H1 (cell line): ENCODE measurements around the gene RIPPLY1. TPM values are rescaled to one million over a fixed set of nuclear protein-coding genes. Genes with fewer than 3 reads are reported as not detected.

Experiments used
- CTCF ChIA-PET: fragments of 300-600 bp; sonication (Branson Sonifier 250); formaldehyde crosslinking; loops from one replicate; lab custom pipeline; 2021; ENCODE audit not compliant: partially characterized antibody; lab: Charles Lee
- POLR2A ChIA-PET: fragments of 300-600 bp; sonication (Branson Sonifier 250); formaldehyde crosslinking; loops from one replicate; lab custom pipeline; 2021; ENCODE audit warnings: inconsistent platforms; ENCODE audit not compliant: partially characterized antibody; lab: Charles Lee
- DNase-seq, 2 experiments: peaks; one replicate each; pipeline versions ENCODE4 v3.0.0 to v3.0.0-alpha.2; 2010 to 2022; ENCODE audit warnings: low spot score in 2 of 2, low read depth in 1 of 2, mixed read lengths in 1 of 2
- FAIRE-seq: peaks from 2 replicates; lab custom pipeline; 2011; peaks lifted over from hg19 to GRCh38; lab: Jason Lieb, UNC
- H2AFZ ChIP-seq: 2 replicates; pipeline ENCODE4 v1.8.1; 2012; ENCODE audit warnings: low read length, inconsistent platforms
- H2AK5ac ChIP-seq: 2 replicates; pipeline ENCODE4 v1.6.1; 2013; ENCODE audit warnings: low read depth, low read length
- H2BK120ac ChIP-seq: replicated peaks from 2 replicates; pipeline ENCODE3; 2013; ENCODE audit warnings: low read depth, low read length, inconsistent platforms
- H2BK12ac ChIP-seq: 2 replicates; pipeline ENCODE4 v1.6.1; 2013; ENCODE audit warnings: low read depth, low read length
- H2BK15ac ChIP-seq: 2 replicates; pipeline ENCODE4 v1.6.1; 2013; ENCODE audit warnings: low read length
- H2BK20ac ChIP-seq: 2 replicates; pipeline ENCODE4 v1.6.1; 2013; ENCODE audit warnings: low read length
- H2BK5ac ChIP-seq: 2 replicates; pipeline ENCODE4 v1.6.1; 2013; ENCODE audit warnings: low read depth, low read length
- H3K14ac ChIP-seq: 2 replicates; pipeline ENCODE4 v1.6.1; 2013; ENCODE audit warnings: inconsistent platforms; ENCODE audit not compliant: insufficient read length
- H3K18ac ChIP-seq: 2 replicates; pipeline ENCODE4 v1.6.1; 2013; ENCODE audit warnings: low read length; ENCODE audit errors: extremely low read depth
- H3K23ac ChIP-seq: 2 replicates; pipeline ENCODE4 v1.6.1; 2013; ENCODE audit warnings: inconsistent platforms; ENCODE audit not compliant: insufficient read length
- H3K23me2 ChIP-seq: 2 replicates; pipeline ENCODE4 v1.6.1; 2013; ENCODE audit warnings: low read depth, low read length
- H3K27ac ChIP-seq: 2 replicates; pipeline ENCODE4 v1.6.1; 2011; ENCODE audit warnings: low read depth, low read length, inconsistent platforms
- H3K27me3 ChIP-seq, 4 experiments: replicated peaks in 1 of 4; 1 replicate in 1 of 4; 2 replicates in 3 of 4; pipeline versions ENCODE4 v1.6.1 to v1.8.1; 2011 to 2013; ENCODE audit warnings: low read length in 3 of 4, mild to moderate bottlenecking in 3 of 4, inconsistent platforms in 2 of 4, mixed read lengths in 2 of 4, moderate library complexity in 1 of 4; ENCODE audit not compliant: control insufficient read depth in 3 of 4, insufficient read depth in 3 of 4; ENCODE audit errors: extremely low read depth in 1 of 4
- H3K36me3 ChIP-seq, 4 experiments: 2 replicates each; pipeline versions ENCODE4 v1.6.1 to v1.8.1; 2011 to 2013; ENCODE audit warnings: mild to moderate bottlenecking in 4 of 4, low read length in 3 of 4, moderate library complexity in 2 of 4, control low read depth in 1 of 4, inconsistent platforms in 1 of 4; ENCODE audit not compliant: insufficient read depth in 4 of 4, control insufficient read depth in 2 of 4
- H3K4ac ChIP-seq: replicated peaks from 2 replicates; pipeline ENCODE3; 2013; ENCODE audit warnings: low read length, low read depth, mixed read lengths, inconsistent platforms; ENCODE audit not compliant: insufficient read length
- H3K4me1 ChIP-seq, 4 experiments: replicated peaks in 1 of 4; 1 replicate in 1 of 4; 2 replicates in 3 of 4; pipeline versions ENCODE4 v1.6.1 to v1.8.1; 2011 to 2013; ENCODE audit warnings: low read length in 3 of 4, inconsistent platforms in 2 of 4, mixed read lengths in 1 of 4; ENCODE audit not compliant: insufficient read depth in 4 of 4, control insufficient read depth in 3 of 4
- H3K4me2 ChIP-seq, 2 experiments: 2 replicates each; pipeline versions ENCODE4 v1.6.1 to v1.8.1; 2011 to 2013; ENCODE audit warnings: low read depth in 2 of 2, low read length in 2 of 2, control low read depth in 1 of 2, inconsistent platforms in 1 of 2, mild to moderate bottlenecking in 1 of 2; ENCODE audit not compliant: insufficient read depth in 1 of 2
- H3K4me3 ChIP-seq, 4 experiments: fragments of 200-600, 300-600 bp in 1 of 4; sonication (generic), shearing (Covaris generic), sonication (Bioruptor Twin) in 1 of 4; 2 replicates each; pipeline versions ENCODE4 v1.5.1 to v1.8.1; 2011 to 2016; ENCODE audit warnings: low read length in 4 of 4, low read depth in 3 of 4, control low read depth in 2 of 4, inconsistent platforms in 2 of 4, mild to moderate bottlenecking in 2 of 4, mixed read lengths in 1 of 4, moderate library complexity in 1 of 4; ENCODE audit not compliant: insufficient read depth in 2 of 4; ENCODE audit errors: extremely low read depth in 1 of 4
- H3K56ac ChIP-seq: replicated peaks from 2 replicates; pipeline ENCODE3; 2013; ENCODE audit warnings: low read depth, mild to moderate bottlenecking, mixed read lengths, low read length, inconsistent platforms; ENCODE audit not compliant: insufficient read length
- H3K79me1 ChIP-seq: 2 replicates; pipeline ENCODE4 v1.6.1; 2013; ENCODE audit warnings: low read depth, low read length, control low read depth
- H3K79me2 ChIP-seq, 2 experiments: 2 replicates each; pipeline versions ENCODE4 v1.6.1 to v1.8.1; 2012 to 2013; ENCODE audit warnings: low read length in 2 of 2, mild to moderate bottlenecking in 2 of 2, inconsistent platforms in 1 of 2; ENCODE audit not compliant: insufficient read depth in 2 of 2, control insufficient read depth in 1 of 2
- H3K9ac ChIP-seq, 4 experiments: replicated peaks in 1 of 4; 1 replicate in 1 of 4; 2 replicates in 3 of 4; pipeline versions ENCODE4 v1.6.1 to v1.8.1; 2011 to 2013; ENCODE audit warnings: low read depth in 3 of 4, low read length in 3 of 4, control low read depth in 2 of 4, mild to moderate bottlenecking in 2 of 4, moderate library complexity in 2 of 4, inconsistent platforms in 1 of 4; ENCODE audit errors: extremely low read depth in 1 of 4
- H3K9me3 ChIP-seq, 2 experiments: 2 replicates each; pipeline versions ENCODE4 v1.6.1 to v1.8.1; 2012 to 2013; ENCODE audit warnings: mild to moderate bottlenecking in 2 of 2, moderate library complexity in 2 of 2, control low read depth in 1 of 2, inconsistent platforms in 1 of 2, low read depth in 1 of 2, low read length in 1 of 2, mixed read lengths in 1 of 2; ENCODE audit not compliant: insufficient read depth in 2 of 2
- H4K20me1 ChIP-seq, 2 experiments: replicated peaks in 1 of 2; 2 replicates each; pipeline versions ENCODE3 to v1.8.1; 2011 to 2013; ENCODE audit warnings: inconsistent platforms in 2 of 2, low read length in 2 of 2, mild to moderate bottlenecking in 1 of 2; ENCODE audit not compliant: insufficient read depth in 2 of 2, control insufficient read depth in 1 of 2
- H4K5ac ChIP-seq: 2 replicates; pipeline ENCODE4 v1.6.1; 2013; ENCODE audit warnings: low read length, low read depth, mixed read lengths, inconsistent platforms; ENCODE audit not compliant: insufficient read length
- H4K8ac ChIP-seq: 2 replicates; pipeline ENCODE4 v1.8.0; 2013; ENCODE audit warnings: mild to moderate bottlenecking, moderate library complexity, low read length, inconsistent platforms; ENCODE audit not compliant: insufficient read depth; ENCODE audit errors: extremely low read depth
- H4K91ac ChIP-seq: replicated peaks from 2 replicates; pipeline ENCODE3; 2013; ENCODE audit warnings: low read length, mixed read lengths, inconsistent platforms; ENCODE audit not compliant: insufficient read length
- CHD1 ChIP-seq: IDR thresholded peaks from 2 replicates; pipeline ENCODE4 v1.6.1; 2012; ENCODE audit warnings: low read depth, low read length, improper control_type of control experiment
- CTBP2 ChIP-seq: IDR thresholded peaks from 2 replicates; pipeline ENCODE4 v1.7.0; 2011; ENCODE audit warnings: borderline replicate concordance, mild to moderate bottlenecking, moderate library complexity, mixed read lengths, low read length; ENCODE audit not compliant: insufficient read depth, insufficient read length
- EGR1 ChIP-seq: IDR thresholded peaks from 2 replicates; pipeline ENCODE4 v1.6.1; 2011; ENCODE audit warnings: low read depth, low read length, borderline replicate concordance
- EP300 ChIP-seq, 2 experiments: IDR thresholded peaks; 1 replicate in 1 of 2; 2 replicates in 1 of 2; pipeline ENCODE4 v1.6.1; 2011 to 2012; ENCODE audit warnings: low read depth in 2 of 2, low read length in 2 of 2, mild to moderate bottlenecking in 2 of 2, borderline replicate concordance in 1 of 2, inconsistent platforms in 1 of 2, moderate library complexity in 1 of 2
- JUN ChIP-seq: IDR thresholded peaks from 2 replicates; pipeline ENCODE4 v1.6.1; 2011; ENCODE audit warnings: low read depth, mild to moderate bottlenecking, improper control_type of control experiment, low read length
- MAX ChIP-seq: IDR thresholded peaks from 2 replicates; pipeline ENCODE4 v1.6.1; 2012; ENCODE audit warnings: inconsistent platforms
- RAD21 ChIP-seq, 2 experiments: IDR thresholded peaks in 1 of 2; conservative IDR thresholded peaks in 1 of 2; 2 replicates each; pipeline ENCODE4 v1.6.1; 2011; ENCODE audit warnings: low read depth in 2 of 2, low read length in 2 of 2, improper control_type of control experiment in 1 of 2, inconsistent platforms in 1 of 2, mild to moderate bottlenecking in 1 of 2, moderate library complexity in 1 of 2
- RFX5 ChIP-seq: IDR thresholded peaks from 2 replicates; pipeline ENCODE4 v1.6.1; 2011; ENCODE audit warnings: low read depth, low read length, improper control_type of control experiment, borderline replicate concordance
- SAP30 ChIP-seq: fragments of 300-600 bp; sonication (generic); IDR thresholded peaks from 2 replicates; pipeline ENCODE4 v1.7.1; 2012; ENCODE audit warnings: low read length, moderate library complexity, mild to moderate bottlenecking, inconsistent platforms; ENCODE audit not compliant: insufficient read depth, insufficient replicate concordance
- SP4 ChIP-seq: IDR thresholded peaks from 2 replicates; pipeline ENCODE4 v1.6.1; 2012; ENCODE audit warnings: low read length, inconsistent platforms
- TAF7 ChIP-seq: optimal IDR thresholded peaks from 2 replicates; pipeline ENCODE3; 2011; ENCODE audit warnings: low read depth, mild to moderate bottlenecking, inconsistent platforms, low read length, moderate library complexity, borderline replicate concordance
- TBP ChIP-seq: IDR thresholded peaks from 2 replicates; pipeline ENCODE4 v1.6.1; 2011; ENCODE audit warnings: low read depth, low read length, improper control_type of control experiment
- WGBS, 2 experiments: shearing (Covaris generic) in 1 of 2; methylation state at CpG; one replicate each; pipeline versions ENCODE4 v1.1.6 to v1.1.7; 2013 to 2015; ENCODE audit warnings: low lambda C conversion rate in 2 of 2, mixed read lengths in 2 of 2, inconsistent platforms in 1 of 2, low coverage in 1 of 2, missing lambda C conversion rate in 1 of 2; ENCODE audit not compliant: insufficient replicate concordance in 2 of 2, insufficient coverage in 1 of 2, insufficient read length in 1 of 2; ENCODE audit errors: extremely low coverage in 1 of 2, missing lambda C conversion rate in 1 of 2; 5-methylcytosine and 5-hydroxymethylcytosine counted together
- polyA plus RNA-seq, 7 experiments: library from polyadenylated mRNA; depleted of rRNA in 3 of 7; stranded (reverse) in 5 of 7; unstranded in 2 of 7; fragments of >200 nt in 5 of 7; fragments of 200-250 nt in 2 of 7; gene quantifications; 1 replicate in 5 of 7; 2 replicates in 1 of 7; 4 replicates in 1 of 7; pipeline versions ENCODE4 v1.2.1 to v1.2.3, GENCODE V29; 2011 to 2013; ENCODE audit warnings: missing spikeins in 2 of 7, mixed read lengths in 2 of 7
- total RNA-seq: library from RNA; stranded (reverse); fragmentation: NEBNext Ultra II Directional; extraction: Animal tissue kit (Norgen Biotek cat#: 25700); gene quantifications from 2 replicates; pipeline ENCODE4 v1.2.1, GENCODE V29; 2021

The RIPPLY1 gene
- total and polyA plus RNA-seq, 2 of the 8 experiments (the other 6 are each of a cell fraction or from before 2014, with no cell fraction given) = not detected

GRCh38 chrX:106931831-106932491 lies 28.8 kb upstream of the RIPPLY1 start:
- CTCF ChIA-PET = interaction anchor here (0.8 to 3.0 kb wide), 5 partner anchors 18 to 85 kb away, joined by 3 to 10 read pairs (median 3); no protein-coding TSS in a partner anchor
- Histone ChIP-seq H3K23me2 (no peaks in the 10 kb centered on the region), H3K56ac (no peak overlapping the region), H3K36me3 (no peaks in the 10 kb centered on the region), H4K91ac (no peak overlapping the region), H2BK5ac (no peak overlapping the region), H3K23ac (no peak overlapping the region), H3K27ac (no peak overlapping the region), H2BK12ac (no peak overlapping the region), H4K5ac (no peak overlapping the region), H2BK15ac (no peak overlapping the region), H3K79me1 (no peaks in the 10 kb centered on the region), H3K79me2 (no peaks in the 10 kb centered on the region), H2BK120ac (no peak overlapping the region), H3K18ac (no peak overlapping the region), H3K9me3 (no peaks in the 10 kb centered on the region), H3K9ac (no peak overlapping the region), H3K27me3 (no peaks in the 10 kb centered on the region), H3K4ac (no peak overlapping the region), H3K4me1 (no peaks in the 10 kb centered on the region), H3K14ac (no peak overlapping the region), H4K20me1 (no peaks in the 10 kb centered on the region), H3K4me2 (no peak overlapping the region), H3K4me3 (no peak overlapping the region), H4K8ac (no peak overlapping the region), H2AFZ (no peak overlapping the region), H2BK20ac (no peak overlapping the region), H2AK5ac (no peak overlapping the region)
- WGBS, 2 experiments = 100% methylated on average over 2 of the region's 3 CpGs; no CpG with 5 or more reads in 1 of the 2 experiments
- POLR2A ChIA-PET = no interaction called here
- DNase-seq = no peak
- no peak for FAIRE-seq
- TF ChIP-seq EGR1 (no peak), SAP30 (no peak), RAD21 (IDR thresholded peaks at IDR 0.05 in 1 of 2, conservative IDR thresholded peaks at IDR 0.05 in 1 of 2; ENCODE audit: low read depth in 2 of 2, low read length in 2 of 2) (no peak), TAF7 (no peak), RFX5 (no peak), EP300 (IDR thresholded peaks at IDR 0.05; ENCODE audit: borderline replicate concordance in 1 of 2, low read depth in 2 of 2, low read length in 2 of 2) (no peak), MAX (no peak), CHD1 (no peak), SP4 (no peak), TBP (no peak), CTBP2 (no peak), JUN (no peak)
